Measurements from ENCODE around the gene CSTB.

CSTB gene

DNA sequence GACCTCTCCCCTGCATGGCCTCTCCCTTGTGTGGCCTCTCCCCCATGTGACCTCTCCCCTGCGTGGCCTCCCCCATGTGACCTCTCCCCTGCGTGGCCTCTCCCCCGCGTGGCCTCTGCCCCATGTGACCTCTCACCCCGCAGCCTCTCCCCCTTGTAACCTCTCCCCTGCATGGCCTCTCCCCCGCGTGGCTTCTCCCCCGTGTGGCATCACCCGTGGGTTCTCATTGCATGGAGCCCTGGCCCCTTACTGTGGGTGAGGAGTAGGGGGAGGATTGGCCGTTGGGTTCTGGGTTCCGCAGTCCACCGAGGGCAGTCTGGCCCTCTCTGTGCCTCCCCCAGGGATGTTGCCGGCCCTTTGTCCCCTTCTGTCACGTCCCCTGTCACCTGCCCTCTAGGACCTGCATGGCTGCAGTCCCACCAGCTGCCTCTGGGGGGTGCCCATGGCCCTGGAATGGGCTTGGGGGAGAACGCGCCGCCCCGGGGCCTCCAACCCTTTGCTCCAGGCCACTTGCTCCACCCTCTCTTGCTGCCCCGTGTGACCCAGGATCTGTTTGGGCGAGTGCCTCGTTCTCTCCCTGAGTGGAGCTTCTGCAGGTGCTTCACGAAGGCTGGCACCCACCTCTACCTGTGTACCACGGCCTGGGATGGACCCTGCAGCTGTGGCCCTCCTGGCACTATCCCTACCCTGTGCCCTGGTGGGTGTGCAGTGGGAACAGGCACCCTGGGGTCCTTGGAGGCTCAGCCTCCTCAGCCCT lies 34.6 kb upstream of the CSTB start:
- peak; percentile 49 for DNase-seq

DNA sequence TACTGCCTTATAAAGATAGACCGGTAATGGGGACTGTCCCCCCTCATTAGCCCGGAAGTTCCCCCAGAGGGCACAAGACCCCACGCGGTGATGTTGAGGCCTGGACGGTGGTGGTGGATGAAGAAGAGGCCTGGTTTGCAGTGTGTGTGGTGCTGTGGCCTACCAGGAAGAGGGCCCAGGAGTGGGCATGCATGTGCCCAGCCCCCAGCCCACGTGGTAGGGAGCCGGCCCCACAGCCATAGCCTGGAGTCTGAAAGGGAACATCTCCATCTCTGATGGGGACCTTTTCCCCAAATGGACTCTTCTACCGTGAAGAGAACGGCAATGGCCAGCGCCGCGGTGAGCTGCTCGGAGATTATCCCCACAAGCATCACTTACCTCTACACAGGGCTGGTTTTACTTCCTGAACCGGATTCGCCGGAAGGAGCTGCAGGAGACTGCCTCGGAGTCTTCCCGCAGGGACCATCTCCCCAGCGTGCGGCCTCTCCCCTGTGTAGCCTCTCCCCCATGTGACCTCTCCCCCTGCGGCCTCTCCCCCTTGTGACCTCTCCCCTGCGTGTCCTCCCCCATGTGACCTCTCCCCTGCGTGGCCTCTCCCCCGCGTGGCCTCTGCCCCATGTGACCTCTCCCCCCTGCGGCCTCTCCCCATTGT lies 33.9 kb upstream of the CSTB start:
- DNase-seq: no peak

DNA sequence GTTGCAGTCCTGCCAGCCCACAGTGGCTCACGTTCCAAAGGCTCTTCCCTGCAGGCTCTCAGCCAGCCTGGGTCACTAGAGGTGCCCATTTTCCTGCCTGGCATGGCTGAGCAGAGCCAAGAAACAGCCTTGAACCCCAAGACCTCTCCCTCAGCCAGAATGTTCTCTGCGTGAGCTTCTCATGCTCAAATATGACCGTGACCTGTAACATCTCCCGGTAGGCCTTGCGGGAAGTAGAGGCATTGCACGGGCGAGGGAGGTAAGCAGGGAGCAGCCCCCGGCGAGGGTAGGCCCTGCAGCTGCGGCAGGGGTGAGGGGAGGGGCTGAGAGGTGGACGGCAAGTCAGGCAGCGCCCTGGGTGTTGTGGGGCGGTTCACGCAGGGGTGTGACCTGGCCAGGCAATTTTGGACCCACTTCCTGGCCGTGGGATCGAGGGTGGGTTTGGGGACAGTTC lies 33.3 kb upstream of the CSTB start:
- DNase-seq: no peak

DNA sequence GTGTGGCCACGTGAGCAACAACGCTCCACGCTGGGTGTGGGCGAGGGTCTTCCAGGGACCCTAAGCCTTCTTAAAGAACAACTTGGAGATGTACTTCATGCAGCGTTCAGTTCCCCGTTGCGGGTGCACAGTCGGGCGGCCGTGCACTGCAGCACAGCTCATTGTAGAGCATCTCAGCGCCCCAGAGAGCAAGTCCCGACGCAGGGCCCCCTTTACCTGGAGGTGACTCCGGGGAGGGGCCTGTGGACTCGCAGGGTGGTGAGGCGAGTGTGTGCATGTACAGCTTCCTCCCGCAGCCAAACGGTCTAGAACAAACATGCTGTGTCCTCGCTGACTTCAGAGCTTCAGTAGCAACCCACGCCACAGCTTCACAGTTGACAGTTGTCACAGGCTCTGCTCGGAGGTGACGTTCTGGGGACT lies 32.7 kb upstream of the CSTB start:
- no peak for DNase-seq

DNA sequence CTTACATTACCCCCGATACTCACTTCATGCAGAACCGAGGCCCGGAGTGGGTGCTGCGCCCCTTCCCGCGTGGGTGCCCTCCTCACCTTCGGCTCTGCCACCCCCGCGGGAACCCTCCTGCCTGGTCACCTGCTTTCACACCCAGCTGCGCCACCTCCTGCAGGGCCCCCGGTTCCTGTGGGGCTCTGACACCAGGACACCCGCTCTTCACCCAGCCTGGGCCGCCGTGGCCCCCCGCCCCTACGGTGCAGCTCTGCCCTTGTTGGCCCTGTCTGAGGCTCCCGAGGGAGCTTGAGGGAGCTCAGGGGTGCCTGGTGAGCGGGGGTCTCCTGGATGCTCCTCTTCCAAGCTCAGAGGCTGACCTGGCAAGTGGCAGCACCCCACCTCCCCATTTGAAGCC lies 32.3 kb upstream of the CSTB start:
- DNase-seq: no peak

DNA sequence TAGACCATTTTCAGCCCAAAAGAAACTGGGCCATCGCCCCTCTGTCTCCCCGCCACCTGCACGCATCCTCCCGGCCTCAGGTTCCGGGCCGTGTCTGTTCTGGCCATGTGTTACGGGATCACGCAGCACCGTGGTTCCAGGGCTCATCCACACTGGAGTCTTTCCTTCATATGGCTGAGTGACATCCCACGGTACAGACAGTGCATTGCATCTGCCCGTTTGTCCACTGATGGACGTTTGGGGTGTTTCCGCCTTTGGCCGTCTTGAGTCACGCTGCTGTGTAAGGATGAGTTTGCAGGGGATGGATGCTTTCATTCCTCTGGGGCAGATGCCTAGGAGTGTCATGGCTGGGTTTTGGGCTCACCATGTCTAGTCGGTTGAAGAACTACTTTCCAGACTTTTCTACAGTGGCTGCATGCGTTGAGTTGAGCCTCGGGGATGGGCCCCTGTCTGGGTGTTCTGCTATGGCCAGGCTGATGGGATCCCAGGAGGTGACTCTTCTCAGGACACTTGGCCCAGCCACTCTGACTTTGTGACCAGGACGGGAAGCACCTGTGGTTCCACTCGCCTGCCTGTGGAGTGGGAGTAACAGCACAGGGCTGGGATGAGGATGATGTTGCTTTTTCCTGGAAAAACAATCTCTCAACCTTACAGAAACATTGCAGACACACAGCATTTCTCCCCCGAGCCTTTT lies 30.1 kb upstream of the CSTB start:
- DNase-seq: peak; percentile 33

DNA sequence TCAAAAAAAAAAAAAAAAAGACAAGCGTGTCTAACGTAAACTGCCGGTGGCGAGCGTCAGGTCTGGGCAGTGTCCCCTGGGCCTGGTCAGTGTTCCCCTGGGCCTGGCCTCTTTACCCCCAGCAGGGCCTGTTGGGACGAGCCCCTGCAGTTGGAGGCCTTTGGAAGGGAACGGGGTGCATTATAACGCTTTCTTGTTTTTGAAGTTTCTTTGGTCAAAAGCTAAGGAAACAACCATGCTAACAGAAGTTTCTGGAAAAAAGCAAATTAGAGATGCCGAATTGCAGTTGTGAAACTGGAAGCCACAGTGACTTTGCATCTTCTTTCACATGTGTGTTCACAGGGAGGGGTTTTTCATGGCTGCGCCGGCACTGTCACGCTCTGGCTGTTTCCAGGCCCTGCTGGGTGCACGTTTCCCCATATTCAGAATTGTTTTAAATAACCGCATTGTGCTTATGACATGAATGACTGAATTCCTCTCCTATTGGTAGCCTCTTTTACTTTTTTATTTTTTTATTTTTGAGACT lies 29.2 kb upstream of the CSTB start:
- DNase-seq: peak; percentile 82

DNA sequence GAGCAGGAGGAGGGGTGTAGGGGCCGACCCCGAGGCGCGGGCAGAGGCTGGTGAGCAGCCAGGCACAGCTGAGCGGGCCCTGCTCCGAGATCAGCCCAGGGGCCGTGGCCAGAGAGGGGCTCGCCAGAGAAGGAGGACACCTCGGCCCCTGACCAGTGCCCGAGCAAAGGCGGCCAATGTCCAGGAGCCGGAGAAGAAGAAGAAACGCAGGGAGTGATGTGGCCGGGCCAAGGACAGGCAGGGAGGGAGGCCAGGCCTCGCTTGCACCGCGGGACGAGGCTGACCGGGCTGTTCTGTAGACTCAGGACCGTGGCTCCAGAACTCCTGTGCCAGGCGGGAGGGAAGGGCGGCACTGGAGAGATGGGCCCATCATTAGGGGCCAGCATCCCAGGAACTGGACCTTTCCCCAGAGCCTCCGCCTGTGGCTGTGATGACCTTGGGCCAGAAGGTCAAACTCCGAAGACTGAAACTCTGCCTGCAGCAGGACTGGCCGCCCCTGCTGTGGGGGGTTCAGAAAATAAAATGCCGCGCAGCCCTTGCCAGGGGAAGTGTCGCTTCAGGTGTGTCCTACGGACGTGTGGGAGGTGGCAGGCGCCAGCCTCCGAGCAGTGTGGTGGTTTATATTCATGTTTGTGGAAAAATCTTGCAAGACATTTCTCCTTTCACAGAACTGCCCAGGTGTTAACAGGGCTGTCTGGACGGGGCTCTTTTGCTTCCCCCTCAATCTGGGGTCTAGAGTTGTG lies 27.6 kb upstream of the CSTB start:
- DNase-seq: no peak

DNA sequence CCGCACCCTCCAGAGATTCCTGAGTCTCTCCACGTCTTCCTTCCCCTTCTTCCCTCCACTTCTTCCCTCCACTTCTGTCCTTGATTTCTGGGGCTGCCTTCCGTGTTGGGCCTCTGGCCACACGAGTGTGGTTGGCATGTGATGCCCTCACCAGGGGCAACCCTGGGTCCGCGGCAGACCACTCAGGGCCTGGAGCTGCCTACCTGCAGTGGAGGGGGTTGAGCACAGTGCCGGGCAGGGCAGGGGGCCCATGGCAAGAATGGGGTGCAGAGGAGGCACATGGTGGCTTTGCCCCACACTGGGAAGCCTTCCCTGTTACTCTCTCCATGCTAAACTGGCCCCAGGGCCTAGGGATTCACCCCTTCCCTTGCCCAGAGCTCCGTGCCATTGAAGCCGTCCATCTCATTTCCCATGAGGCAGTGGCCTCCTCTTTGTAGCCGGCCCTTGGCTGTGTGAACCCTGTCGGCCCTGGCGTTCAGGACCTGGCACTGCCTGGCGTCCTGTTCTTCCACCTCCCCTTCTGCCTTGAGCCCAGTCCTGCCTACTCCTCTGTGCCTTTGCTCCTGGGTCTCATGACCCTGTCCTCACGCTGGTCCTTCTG lies 26.7 kb upstream of the CSTB start:
- DNase-seq: no peak

DNA sequence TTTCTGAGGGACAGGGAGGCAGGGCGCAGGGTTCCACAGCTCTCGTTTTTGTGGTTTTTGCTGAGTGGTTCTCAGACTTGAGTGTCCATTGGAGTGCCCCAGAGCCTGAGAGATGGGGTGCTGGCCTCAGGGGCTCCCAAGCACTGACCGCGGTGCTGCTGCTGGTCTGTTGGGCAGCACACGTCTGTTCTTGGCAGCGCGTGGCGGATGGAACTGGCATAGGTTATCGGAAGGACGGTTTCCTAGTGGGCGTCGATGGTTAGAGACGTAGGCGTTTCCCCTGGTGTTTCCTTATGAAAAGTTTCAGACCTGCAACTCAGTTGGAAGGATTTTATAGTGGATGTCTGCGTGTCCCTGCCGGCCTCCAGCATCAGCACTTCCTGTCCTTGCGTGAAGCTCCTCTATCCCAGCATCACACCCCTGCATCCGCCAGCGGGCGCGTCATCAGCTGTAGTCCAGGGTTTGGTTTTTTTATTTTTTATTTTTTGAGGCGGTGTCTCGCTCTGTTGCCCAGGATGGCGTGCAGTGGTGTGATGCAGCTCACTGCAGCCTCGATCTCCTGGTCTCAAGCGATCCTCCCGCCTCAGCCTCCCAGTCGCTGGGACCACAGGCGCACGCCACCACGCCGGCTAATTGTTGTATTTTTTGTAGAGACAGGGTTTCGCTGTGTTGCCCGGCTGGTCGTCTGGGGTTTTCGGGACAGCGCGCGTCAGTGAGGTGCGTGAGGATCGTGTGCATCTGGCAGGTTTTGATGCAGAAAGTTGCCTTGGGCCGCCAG lies 25.1 kb upstream of the CSTB start:
- no peak for DNase-seq

DNA sequence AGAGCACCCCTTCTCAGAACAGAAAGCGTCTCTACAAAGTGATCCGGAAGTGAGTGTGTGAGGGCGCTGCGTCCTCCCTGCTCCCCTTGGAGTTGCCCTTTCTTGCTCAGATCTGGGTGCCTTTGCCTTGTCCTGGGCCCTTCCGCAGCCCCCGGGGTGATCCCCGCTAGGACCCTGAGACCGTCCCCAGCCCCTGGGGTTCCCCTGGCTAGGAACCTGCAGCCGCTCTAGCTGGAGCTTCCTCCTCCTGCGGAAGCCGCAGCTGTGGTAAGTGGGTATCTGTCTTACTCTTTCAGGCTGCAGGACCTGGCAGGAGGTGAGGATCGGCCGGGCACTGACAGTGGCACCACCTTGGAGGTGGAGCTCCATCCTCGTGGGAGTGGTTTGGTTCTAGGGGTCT lies 24.5 kb upstream of the CSTB start:
- DNase-seq: no peak

DNA sequence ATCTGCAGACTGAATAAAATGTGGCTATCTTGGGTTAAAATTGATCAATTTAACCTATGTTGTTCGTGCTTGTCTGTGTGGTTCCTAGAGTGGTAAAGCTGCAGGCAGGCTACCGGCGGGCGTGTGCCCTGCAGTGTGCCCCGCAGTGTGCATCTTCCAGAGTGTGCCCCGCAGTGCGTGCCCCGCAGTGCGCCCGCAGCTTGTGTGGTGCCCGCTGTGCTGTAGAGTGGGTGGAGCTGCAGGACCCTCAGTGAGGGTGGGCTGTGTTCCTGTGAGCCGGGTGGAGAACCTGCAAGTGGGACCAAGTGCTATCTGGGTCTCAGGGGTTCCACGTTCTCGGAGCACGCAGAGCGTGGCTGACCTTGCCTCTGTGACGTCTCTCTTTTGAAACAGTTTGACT lies 24.0 kb upstream of the CSTB start:
- DNase-seq: no peak

DNA sequence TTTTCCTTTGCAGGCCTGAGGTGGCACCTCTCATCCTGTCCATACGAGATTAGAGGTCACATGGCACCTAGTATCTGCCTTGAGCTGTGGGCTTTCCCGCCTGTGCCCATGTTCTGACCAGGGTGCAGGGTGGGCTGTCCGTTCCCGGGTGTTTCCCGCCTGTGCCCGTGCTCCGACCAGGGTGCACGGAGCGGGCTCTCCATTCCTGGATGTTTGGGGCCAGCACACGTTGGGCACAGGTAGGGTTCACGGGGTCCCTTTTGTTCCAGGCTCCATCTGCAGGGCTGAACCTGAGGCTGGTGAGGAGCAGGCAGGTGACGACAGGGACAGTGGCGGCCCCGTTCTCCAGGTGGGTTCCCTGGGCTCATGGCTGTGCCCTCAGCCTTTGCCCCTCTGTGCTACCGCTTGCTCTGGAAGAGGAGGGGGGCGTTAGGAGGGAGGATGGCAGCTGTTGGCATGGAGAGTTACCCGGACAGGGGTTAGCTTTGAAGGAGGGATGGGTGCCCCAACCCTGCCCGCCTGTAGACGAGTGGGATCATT lies 23.3 kb upstream of the CSTB start:
- DNase-seq: no peak

DNA sequence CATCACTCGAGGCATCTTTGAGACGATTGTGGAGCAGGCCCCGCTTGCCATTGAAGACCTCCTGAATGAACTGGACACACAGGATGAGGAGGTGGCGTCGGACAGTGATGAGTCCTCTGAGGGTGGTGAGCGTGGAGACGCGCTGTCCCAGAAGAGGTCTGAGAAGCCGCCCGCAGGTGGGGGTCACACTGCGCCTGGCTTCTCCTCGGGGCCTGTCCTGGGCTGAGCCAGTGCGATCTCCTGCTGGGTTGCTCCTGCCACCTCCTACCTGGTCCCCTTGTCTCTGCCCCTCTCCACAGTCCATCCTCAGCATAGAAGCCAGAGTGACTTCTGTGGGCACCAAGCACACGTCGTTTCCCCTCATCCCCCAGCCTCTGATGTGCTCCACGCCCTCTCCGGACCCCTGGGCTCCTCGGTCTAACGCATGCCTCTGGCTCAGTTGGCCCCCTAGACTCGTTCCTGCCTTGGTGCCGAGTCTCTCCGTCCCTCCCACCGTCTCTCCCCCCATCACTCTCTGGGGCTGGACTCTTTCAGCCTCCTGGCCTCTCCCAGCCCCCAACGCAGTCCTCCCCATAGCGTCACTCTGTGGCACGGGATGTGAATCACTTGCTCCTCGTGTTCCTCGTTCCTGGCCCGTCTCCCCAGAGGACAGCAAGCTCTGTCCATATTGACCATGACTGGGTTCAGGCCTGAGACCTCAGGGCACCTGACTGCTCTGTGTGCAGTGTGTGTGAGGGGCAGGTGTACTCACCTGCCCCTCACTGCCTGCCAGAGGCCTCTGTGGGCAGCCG lies 22.0 kb upstream of the CSTB start:
- DNase-seq: no peak

DNA sequence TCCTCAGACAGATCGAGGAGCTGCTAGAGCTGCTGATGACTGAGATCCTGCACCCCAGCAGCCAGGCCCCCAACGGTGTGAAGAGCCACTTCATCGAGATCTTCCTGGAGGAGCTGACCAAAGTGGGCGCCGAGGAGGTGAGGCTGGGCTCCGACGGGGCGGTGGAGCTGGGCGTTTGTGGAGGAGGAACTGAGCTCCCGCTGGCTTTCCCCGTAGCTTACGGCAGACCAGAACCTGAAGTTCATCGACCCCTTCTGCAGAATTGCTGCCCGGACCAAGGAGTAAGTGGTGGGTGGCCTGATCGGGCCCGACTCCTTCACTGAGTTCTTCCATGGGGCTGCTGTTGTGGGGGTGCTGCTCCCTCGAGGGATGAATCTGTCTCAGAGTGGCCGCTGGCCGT lies 21.3 kb upstream of the CSTB start:
- DNase-seq: no peak

DNA sequence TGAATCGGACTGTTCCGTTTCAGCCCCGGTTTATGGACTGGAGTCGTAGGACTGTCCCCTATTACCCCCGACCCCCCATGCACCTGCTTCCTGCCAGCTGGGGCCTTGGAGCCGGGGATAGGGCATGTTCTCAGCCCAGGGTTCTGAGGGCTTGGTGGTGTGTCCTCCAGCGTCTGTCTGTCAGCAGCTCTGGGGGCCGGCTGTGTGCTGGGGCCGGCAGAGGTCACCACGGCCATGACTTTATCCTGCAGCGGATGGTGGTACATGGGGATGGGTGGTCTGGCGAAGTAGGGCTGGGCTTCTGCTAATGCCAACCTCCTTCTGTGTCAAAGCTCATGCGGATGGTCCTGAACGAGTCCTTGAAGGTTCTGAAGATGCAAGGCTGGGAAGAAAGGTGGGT lies 18.7 kb upstream of the CSTB start:
- DNase-seq: no peak

DNA sequence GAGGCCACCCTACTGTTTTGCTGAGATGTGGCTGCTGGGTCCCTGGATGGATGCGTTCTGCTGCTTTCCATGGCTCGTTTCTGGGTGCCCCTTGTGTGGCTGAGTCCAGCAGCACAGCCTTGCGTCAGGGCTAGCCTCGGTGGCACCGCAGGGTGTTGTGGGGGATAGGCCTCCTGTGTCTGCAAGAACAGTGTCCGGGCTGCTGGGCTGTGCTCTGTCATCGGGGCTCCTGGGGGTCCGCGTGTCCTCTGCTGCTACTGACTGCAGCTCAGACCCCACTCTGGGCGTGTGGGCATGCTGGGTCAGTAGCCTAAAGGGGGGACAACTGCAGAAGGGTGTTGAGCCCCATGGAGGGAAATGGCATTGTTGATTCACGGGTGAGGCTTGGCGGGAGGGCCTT lies 18.2 kb upstream of the CSTB start:
- DNase-seq: no peak

DNA sequence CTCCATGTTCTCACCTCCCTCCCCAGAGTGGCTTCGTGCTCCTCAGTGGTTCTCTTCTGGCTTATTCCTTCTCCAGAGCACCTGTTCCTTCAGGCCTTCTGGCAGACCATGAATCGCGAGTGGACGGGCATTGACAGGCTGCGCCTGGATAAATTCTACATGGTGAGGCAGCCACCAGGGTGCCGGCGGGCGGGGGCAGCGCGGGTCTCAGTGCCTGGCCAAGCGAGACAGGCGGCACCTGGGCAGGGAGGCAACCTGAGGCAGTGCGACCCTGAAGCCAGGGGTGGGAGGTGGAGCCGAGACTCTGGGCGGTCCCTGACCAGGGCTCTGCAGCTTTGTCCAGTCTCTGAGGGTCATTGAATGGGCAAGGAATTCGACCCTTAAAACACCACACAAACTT lies 17.1 kb upstream of the CSTB start:
- DNase-seq: no peak

DNA sequence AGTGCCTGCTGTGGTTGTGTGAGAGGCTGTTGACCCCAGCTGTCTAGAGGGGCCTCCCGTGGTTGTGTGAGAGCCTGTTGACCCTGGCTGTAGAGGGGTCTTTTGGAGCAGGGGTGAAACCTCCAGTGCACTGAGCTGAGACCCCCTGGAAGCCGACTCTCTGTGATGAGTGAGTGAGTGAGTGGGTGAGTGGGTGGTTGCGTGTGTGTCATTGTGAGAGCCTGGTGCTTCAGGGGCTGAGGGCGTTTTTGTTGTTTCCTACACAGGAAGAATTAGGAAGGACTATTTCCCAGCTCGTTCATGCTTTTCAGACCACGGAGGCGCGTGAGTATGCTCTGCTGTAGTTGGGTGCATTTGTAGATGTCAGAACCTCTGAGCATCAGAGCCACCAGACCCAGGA lies 16.3 kb upstream of the CSTB start:
- no peak for DNase-seq

DNA sequence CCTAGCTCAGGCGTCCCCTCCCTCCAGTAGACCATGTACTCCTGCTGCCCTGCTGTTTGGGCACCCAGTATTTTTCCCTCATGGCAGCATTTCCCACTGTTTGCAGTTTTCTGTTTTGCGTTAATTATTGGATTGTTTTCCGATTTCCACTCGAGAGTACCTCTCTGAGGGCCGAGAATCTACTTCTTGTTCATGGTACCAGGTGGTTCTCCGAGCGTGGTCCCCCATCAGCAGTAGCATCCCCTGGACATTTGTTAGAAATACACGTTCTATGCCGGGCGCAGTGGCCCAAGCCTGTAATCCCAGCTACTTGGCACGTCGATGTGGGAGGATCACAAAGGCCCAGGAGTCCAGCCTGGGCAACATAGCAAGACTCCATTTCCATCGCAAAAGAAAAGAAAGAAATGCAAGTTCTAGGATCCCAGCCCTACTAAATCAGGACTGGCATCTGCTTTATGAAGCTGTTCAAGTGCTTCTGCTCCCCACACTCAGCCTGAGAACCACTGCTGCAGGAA lies 14.0 kb upstream of the CSTB start:
- DNase-seq: no peak

All from GF-D8 (cell line).